PFSK-1 (cell line): ENCODE measurements around the gene STAC2.
A peak's percentile ranks its signal among the peaks of the same experiment; 100 is the strongest.

Source experiments
- FOXP2 ChIP-seq: optimal IDR thresholded peaks from 2 replicates; pipeline ENCODE3; 2011; ENCODE audit warnings: borderline replicate concordance, control low read depth, inconsistent platforms; ENCODE audit not compliant: insufficient read depth; ENCODE audit errors: extremely low read length, extremely low read depth
- POLR2AphosphoS5 ChIP-seq: IDR thresholded peaks from 2 replicates; pipeline ENCODE4 v1.6.1; 2012; ENCODE audit warnings: low read depth, mild to moderate bottlenecking, control low read depth, low read length, moderate library complexity
- SIN3A ChIP-seq: IDR thresholded peaks from 2 replicates; pipeline ENCODE4 v1.6.1; 2012; ENCODE audit warnings: mild to moderate bottlenecking, low read length, moderate library complexity, borderline replicate concordance; ENCODE audit not compliant: insufficient read depth
- TAF1 ChIP-seq: IDR thresholded peaks from 2 replicates; pipeline ENCODE4 v1.6.1; 2012; ENCODE audit warnings: low read length, control low read depth, borderline replicate concordance; ENCODE audit not compliant: insufficient read depth
- TF ChIP-seq, protein P1 (sequence below), 2 experiments: IDR thresholded peaks; 2 replicates each; pipeline versions ENCODE4 v1.6.1 to v1.8.0; 2011 to 2012; ENCODE audit warnings: low read depth in 2 of 2, low read length in 2 of 2, control low read depth in 1 of 2, inconsistent platforms in 1 of 2, mild to moderate bottlenecking in 1 of 2, moderate library complexity in 1 of 2; ENCODE audit not compliant: insufficient read depth in 1 of 2

The STAC2 gene

GRCh38 chr17:39174920-39175694 lies 50.6 kb downstream of the STAC2 start:
- TF ChIP-seq POLR2AphosphoS5: peak; percentile 39; the same call in 1 of the 2 replicates
- TF ChIP-seq TAF1: no peak

DNA sequence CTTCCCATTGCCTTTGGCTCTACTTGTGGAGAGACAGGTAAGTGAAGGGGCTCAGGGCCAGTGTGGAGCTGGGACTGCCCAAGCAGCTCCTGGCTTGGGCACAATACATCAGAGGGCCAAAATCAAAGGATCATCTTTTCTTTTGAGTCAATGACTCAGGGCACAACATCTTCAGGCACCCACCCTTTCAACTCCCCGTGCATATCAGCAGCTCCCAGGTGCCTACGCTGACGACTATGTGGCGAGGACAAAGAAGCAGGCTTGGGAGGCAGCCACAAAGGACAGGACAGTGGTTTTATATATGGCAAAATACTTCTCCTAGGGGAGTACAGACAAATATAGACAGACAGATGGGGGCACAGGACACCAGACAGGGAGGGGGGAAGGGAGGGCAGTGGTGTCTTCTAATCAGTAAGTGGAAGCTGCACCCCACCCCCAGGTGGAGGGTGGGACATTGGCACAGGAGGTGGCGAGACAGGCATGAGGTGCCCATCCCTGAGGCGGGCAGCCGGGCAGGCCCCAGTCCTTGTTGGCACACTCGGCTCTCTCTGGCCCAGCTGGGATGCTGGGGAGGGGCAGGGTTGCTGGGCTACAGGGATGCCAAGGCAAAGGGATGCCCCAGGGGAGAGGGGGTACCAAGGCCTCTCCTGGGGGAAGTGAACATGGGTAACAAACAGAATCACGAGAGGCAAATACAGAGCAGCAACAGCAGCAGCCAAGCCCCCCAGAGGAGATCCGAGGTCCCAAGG lies 52.0 kb downstream of the STAC2 start:
- TF ChIP-seq FOXP2 (no peak), TAF1 (no peak), SIN3A (no peak), POLR2AphosphoS5 (no peak)
- TF ChIP-seq, protein P1, sequence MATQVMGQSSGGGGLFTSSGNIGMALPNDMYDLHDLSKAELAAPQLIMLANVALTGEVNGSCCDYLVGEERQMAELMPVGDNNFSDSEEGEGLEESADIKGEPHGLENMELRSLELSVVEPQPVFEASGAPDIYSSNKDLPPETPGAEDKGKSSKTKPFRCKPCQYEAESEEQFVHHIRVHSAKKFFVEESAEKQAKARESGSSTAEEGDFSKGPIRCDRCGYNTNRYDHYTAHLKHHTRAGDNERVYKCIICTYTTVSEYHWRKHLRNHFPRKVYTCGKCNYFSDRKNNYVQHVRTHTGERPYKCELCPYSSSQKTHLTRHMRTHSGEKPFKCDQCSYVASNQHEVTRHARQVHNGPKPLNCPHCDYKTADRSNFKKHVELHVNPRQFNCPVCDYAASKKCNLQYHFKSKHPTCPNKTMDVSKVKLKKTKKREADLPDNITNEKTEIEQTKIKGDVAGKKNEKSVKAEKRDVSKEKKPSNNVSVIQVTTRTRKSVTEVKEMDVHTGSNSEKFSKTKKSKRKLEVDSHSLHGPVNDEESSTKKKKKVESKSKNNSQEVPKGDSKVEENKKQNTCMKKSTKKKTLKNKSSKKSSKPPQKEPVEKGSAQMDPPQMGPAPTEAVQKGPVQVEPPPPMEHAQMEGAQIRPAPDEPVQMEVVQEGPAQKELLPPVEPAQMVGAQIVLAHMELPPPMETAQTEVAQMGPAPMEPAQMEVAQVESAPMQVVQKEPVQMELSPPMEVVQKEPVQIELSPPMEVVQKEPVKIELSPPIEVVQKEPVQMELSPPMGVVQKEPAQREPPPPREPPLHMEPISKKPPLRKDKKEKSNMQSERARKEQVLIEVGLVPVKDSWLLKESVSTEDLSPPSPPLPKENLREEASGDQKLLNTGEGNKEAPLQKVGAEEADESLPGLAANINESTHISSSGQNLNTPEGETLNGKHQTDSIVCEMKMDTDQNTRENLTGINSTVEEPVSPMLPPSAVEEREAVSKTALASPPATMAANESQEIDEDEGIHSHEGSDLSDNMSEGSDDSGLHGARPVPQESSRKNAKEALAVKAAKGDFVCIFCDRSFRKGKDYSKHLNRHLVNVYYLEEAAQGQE (IDR thresholded peaks at IDR 0.05; ENCODE audit: insufficient read depth in 1 of 2, low read depth in 2 of 2, low read length in 2 of 2): no peak

DNA sequence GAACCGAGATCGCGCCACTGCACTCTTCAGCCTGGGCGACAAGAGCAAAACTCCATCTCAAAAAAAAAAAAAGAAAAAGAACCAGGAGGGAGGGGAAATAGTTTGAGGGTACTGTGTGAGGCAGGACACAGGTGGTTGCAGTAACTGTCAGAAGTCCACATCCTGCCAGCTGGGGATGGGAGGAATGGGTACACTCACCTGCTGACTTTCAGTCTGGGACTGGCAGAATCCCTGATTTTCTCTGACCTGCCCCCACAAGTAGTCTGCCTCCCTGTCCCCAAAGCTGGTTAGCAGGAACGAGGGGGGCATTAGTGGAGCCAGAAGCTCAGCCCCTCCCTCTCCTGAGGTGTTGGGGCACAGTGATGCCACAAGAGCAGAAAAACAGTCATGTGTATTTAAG lies 52.7 kb downstream of the STAC2 start:
- TF ChIP-seq FOXP2 (no peak), TAF1 (no peak), POLR2AphosphoS5 (no peak), SIN3A (no peak)
- TF ChIP-seq, protein P1 (IDR thresholded peaks at IDR 0.05; ENCODE audit: insufficient read depth in 1 of 2, low read depth in 2 of 2, low read length in 2 of 2): no peak

DNA sequence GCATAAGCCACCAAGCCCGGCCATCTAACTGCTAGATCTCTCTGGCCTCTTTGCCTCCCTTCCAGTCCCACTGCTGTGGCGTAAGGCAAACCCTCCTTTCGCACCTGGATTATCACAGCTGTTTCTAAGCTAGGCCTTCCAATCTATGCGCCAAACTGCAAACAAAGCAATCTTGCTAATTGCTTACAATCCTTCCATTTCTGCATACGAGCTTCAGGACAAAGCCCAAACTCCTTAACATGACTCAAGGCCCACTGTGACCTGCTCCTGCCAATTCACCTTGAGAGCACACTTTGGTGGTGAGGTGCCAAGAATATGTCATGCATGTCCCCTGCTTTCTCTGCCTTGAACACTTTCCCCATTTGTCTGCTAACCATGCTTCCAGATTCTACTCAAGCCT lies 53.8 kb downstream of the STAC2 start:
- TF ChIP-seq TAF1 (no peak), FOXP2 (no peak), SIN3A (no peak), POLR2AphosphoS5 (no peak; the same call in 1 of the 2 replicates)
- TF ChIP-seq, protein P1 (IDR thresholded peaks at IDR 0.05; ENCODE audit: insufficient read depth in 1 of 2, low read depth in 2 of 2, low read length in 2 of 2): no peak

GRCh38 chr17:39170558-39170957 lies 55.2 kb downstream of the STAC2 start:
- TF ChIP-seq TAF1 (no peak), FOXP2 (no peak), SIN3A (no peak), POLR2AphosphoS5 (no peak)
- TF ChIP-seq, protein P1 (IDR thresholded peaks at IDR 0.05; ENCODE audit: insufficient read depth in 1 of 2, low read depth in 2 of 2, low read length in 2 of 2): no peak
